SIG-M5 treated with dmso at 0.1 percent for 504 hours (cell line): ENCODE results near the gene TMIGD3.

Experiments
- DNase-seq: peaks from one replicate; lab custom pipeline; 2025; ENCODE audit not compliant: unreplicated experiment; lab: John Stamatoyannopoulos, UW

The TMIGD3 gene

DNA sequence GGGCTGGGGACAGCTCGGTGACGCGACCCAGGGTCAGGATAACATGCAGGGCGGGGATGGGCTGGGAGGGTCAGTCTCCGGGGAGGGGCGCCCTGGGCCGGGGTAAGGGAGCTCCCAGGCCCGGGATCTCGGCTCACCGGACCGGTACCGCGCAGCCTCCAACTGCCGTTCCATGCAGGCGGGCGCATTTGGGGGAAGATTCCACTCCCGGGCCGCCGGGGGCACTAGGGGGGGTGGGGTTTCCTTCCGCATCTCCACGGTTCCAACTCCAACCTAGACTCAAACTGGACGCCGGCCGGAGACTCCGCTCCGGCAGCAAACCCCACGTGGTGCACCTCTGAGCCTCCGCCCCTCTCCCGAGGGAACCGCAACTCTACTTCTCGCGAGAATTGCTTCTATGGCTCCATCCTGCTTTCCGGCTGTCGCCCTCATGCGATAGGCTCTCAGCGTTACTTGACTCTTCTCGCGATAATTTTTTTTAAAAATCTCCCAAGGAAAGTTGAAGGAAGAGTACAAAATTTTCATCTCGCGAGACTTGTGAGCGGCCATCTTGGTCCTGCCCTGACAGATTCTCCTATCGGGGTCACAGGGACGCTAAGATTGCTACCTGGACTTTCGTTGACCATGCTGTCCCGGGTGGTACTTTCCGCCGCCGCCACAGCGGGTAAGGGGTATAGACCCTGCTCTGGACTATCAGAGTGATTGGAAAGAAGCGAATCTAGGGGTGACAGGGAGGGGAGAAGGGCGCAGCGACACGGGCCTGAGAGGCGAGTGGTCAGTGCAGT, 54.3 kb downstream of the TMIGD3 start, which contains the start of the genes ATP5PB and WDR77:
TSS of gene ATP5PB (plus strand) at position 547 of the 785 bp plus-strand sequence. CDS start at position 625, 78 bp downstream.
TSS of gene WDR77 (minus strand) at position 339 of the 785 bp plus-strand sequence. CDS start at position 252, 87 bp downstream.
- DNase-seq: peak; percentile 99

DNA sequence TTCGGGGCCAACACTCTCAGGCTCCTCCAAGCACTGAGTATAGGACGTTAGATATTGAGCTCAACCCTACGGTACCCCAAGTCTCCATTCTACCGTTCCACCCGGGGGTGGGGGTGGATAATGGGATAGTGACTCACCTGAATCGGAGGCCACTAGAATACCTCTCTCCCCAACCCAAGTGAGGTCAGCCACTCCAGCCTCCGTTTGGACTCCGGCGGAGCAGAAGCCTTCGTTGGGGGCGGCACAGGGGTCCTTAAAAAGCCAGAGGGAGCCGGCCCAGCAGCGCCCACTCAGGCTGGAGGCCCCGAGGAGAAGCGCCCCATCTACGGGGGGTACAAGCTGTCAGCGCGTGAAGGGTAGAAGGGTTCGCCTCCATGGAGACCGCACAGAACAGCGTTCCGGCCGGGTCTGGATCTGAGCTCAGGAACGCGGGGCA, 54.9 kb downstream of the TMIGD3 start:
- no peak for DNase-seq

DNA sequence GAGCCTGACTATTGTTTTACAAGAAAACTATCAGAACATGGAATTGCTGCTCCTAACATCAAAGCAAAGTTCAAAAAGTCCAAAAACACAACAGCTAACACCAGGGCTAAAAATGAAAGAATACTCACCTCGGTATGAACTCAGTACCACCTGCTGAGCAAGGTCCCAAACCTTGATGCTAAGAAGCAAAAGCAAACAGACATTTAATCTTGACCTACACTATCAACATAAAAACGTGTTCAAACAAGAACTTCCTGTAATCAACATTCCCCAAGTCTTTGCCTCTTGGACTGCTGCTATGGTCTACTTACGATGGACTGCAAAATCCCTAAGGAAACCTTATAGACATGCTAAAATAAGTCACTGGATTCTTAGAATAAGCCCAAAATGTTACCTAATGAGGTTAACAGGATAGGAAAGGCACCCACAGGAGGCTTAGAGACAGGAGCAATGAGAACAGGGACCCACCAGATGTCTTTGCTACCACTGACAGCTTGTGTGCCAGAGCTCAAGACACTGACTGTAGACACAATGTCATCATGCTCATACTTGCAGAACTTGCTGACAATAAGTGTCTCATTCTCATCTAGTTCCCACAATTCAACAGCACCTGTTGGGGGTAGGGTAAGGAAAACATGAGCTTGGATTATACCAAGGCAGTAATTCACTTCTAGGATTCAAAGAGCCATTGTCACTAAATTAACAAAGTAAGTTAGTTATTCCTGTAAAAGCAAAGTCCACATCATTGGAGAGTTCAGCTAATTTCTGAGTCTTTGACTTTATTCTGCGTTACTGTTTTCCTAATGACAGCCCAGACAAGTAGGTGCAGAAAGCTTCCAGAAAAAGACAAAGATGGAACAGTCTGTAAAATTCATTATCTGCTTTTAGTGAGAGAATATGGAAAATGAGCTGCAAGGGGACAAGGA, 56.2 kb downstream of the TMIGD3 start:
- no peak for DNase-seq

GRCh38 chr1:111446546-111446945, 56.9 kb downstream of the TMIGD3 start:
- DNase-seq: no peak

- DNase-seq: no peak
Observed at GRCh38 chr1:111444031-111444430, 59.4 kb downstream of the TMIGD3 start.

GRCh38 chr1:111442457-111442856, 61.0 kb downstream of the TMIGD3 start:
- DNase-seq: no peak

DNA sequence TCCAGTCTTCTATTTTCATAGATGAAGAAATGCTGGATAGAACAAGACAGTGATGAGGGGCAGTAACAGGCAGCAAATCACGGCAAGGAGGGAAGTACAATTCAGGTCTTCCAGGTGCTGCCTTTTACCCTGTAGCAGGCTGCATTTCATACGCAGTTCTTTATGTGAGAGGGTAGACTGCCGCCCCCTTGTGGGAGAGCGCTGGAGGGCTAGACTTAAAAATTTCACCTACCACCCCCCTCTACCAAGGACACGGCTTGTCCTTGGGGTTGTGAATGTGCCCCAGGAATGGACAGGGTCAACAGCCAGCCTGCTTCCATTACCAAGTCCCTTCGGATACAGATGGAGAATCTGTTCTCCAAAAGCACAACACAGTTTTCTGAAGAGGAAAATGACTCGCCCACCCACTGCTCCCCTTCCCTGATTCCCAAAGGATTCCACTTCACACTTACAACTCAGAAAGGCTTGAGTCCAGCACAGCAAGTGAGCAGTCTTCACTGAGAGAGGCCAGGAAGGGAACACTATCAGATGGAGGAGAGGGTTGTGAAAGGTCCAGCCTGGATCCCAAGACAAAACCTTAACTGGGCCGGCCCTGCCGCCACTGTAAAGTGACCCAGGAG, 61.8 kb downstream of the TMIGD3 start:
- peak; percentile 40 for DNase-seq

GRCh38 chr1:111439461-111440351, 63.7 kb downstream of the TMIGD3 start:
- no peak for DNase-seq

DNA sequence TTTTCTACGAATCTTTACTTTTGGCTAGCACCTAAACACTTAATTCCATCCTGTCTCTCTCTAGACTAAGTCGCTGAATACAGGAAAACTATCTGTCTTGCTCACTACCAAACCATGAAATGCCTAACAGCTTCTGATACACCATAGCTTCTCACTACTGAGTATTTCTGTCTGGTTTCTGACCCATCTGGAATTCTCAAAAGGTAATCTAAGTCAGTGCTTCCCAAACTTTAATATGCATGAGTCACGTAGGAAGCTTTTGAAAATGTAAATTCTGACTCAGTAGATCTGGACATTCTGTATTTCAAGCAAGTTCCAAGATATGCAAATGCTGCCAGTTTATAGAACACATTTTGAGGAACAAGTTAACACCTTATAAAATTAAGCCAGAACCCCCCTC, 66.7 kb downstream of the TMIGD3 start:
- no peak for DNase-seq
